ENCODE measurements around the gene PCDH15. TPM values are rescaled to one million over a fixed set of nuclear protein-coding genes. Genes with fewer than 3 reads are reported as not detected.

Gene PCDH15
- total RNA-seq, 2 experiments from 2014 or later: not detected

DNA sequence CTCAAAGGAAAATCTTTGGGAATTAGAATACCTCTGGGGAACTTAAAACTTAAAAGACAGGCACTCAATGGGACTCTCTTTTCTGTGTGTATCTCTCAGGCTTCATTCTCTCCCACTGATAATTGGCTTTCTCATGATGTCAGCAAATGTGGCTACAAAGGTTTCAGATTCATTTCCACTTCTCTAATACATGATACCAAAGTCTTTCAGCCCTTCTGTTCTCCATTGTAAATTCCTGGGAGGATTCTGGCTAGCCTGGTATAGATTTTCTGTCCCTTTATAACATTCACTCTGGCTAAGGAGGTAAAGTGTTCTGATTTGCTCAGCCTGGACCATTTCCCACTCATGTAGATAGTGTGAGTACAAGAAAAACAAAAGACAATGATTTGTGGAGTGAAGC is 606.2 kb downstream of the PCDH15 start:
- no peak for ATAC-seq
- H3K27me3 Mint-ChIP-seq: no peaks in the 10 kb centered on the region
- peaks cover 5% of the 10 kb centered on the region for H3K9me3 Mint-ChIP-seq (ENCODE audit: low read depth)
- H3K4me1 Mint-ChIP-seq: no peaks in the 10 kb centered on the region
- intact Hi-C loops (cut with DNase I, micrococcal nuclease): no loop called here
- POLR2A ChIA-PET: no interaction called here
- DNase-seq: no peak
- CTCF ChIA-PET: no interaction called here
- H3K36me3 Mint-ChIP-seq (ENCODE audit: low read depth): no peaks in the 10 kb centered on the region
- H3K4me3 Mint-ChIP-seq: no peak overlapping the region
- no peak overlapping the region for H3K27ac Mint-ChIP-seq

DNA sequence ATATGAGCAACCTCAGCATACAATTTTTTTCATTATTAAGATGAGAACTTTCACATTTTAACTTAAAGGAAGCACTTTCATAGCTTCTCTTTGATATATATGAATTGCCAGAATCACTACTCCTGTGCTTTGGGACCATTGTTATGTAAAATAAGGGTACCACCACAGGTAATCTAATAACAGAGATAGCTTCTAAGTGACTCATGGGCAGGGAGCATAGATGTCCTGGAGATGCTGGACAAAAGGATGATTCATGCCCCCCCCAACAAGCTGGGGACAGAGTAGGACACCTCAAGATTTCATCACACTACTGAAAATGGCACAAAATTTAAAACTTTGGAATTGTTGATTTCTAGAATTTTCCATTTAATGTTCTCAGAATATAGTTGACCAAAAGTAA is 641.1 kb downstream of the PCDH15 start:
- Mint-ChIP-seq H3K36me3 (ENCODE audit: low read depth) (no peaks in the 10 kb centered on the region), H3K4me3 (no peak overlapping the region), H3K9me3 (ENCODE audit: low read depth) (peaks cover 17% of the 10 kb centered on the region), H3K27me3 (no peaks in the 10 kb centered on the region), H3K27ac (no peak overlapping the region), H3K4me1 (no peaks in the 10 kb centered on the region)
- ChIA-PET POLR2A (no interaction called here), CTCF (no interaction called here)
- intact Hi-C loops (cut with DNase I, micrococcal nuclease): no loop called here
- no peak for ATAC-seq
- DNase-seq: no peak

GRCh38 chr10:54148508-54148907 is 652.5 kb downstream of the PCDH15 start:
- POLR2A ChIA-PET: no interaction called here
- no peaks in the 10 kb centered on the region for H3K36me3 Mint-ChIP-seq (ENCODE audit: low read depth)
- no peaks in the 10 kb centered on the region for H3K27me3 Mint-ChIP-seq
- H3K4me3 Mint-ChIP-seq: no peak overlapping the region
- H3K27ac Mint-ChIP-seq: no peak overlapping the region
- no peaks in the 10 kb centered on the region for H3K4me1 Mint-ChIP-seq
- DNase-seq (no peak), ATAC-seq (no peak)
- peaks cover 9% of the 10 kb centered on the region for H3K9me3 Mint-ChIP-seq (ENCODE audit: low read depth)
- intact Hi-C loops (cut with DNase I, micrococcal nuclease): no loop called here
- CTCF ChIA-PET: interaction anchor here (0.6 kb wide), 1 partner anchor 1405 kb away, joined by 3 read pairs; no protein-coding TSS in a partner anchor

- H3K4me3 Mint-ChIP-seq: no peak overlapping the region
- intact Hi-C loops (cut with DNase I, micrococcal nuclease): no loop called here
- ATAC-seq (no peak), DNase-seq (no peak)
- H3K27me3 Mint-ChIP-seq: no peaks in the 10 kb centered on the region
- no peaks in the 10 kb centered on the region for H3K36me3 Mint-ChIP-seq (ENCODE audit: low read depth)
- ChIA-PET CTCF (interaction anchor here (0.8 kb wide), 1 partner anchor 16 kb away, joined by 3 read pairs; no protein-coding TSS in a partner anchor), POLR2A (no interaction called here)
- H3K4me1 Mint-ChIP-seq: no peaks in the 10 kb centered on the region
- no peak overlapping the region for H3K27ac Mint-ChIP-seq
- H3K9me3 Mint-ChIP-seq (ENCODE audit: low read depth): peaks cover 19% of the 10 kb centered on the region
Observed at GRCh38 chr10:54139819-54140428, 661.1 kb downstream of the PCDH15 start.

- Mint-ChIP-seq H3K36me3 (ENCODE audit: low read depth) (no peaks in the 10 kb centered on the region), H3K27ac (no peak overlapping the region), H3K4me1 (no peaks in the 10 kb centered on the region), H3K27me3 (no peaks in the 10 kb centered on the region), H3K9me3 (ENCODE audit: low read depth) (peaks cover 16% of the 10 kb centered on the region), H3K4me3 (no peak overlapping the region)
- POLR2A ChIA-PET: no interaction called here
- intact Hi-C loops (cut with DNase I, micrococcal nuclease): no loop called here
- CTCF ChIA-PET: no interaction called here
- ATAC-seq (no peak), DNase-seq (no peak)
Observed at GRCh38 chr10:54137396-54137795, 663.6 kb downstream of the PCDH15 start.

DNA sequence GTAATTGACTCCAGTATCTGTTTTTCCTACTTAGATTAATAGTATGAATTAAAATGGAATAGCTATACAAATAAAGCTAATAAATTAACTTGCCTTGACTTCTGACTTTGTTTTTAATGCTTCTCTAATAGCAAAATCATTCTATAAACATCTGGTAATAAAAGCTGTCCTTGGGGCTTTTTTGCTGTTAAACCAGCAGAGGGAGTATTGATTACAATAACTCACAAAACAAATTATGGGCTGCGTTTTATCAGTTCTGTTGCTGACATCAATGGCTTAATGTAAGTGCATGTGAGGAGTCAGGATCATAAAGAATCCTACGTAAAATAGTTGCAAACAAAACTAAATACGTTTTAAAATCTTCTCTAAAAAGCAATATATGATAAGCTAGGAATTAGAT is 667.8 kb downstream of the PCDH15 start:
- intact Hi-C loops (cut with DNase I, micrococcal nuclease): no loop called here
- no peak for DNase-seq
- peaks cover 10% of the 10 kb centered on the region for H3K9me3 Mint-ChIP-seq (ENCODE audit: low read depth)
- no peak overlapping the region for H3K4me3 Mint-ChIP-seq
- ChIA-PET CTCF (no interaction called here), POLR2A (no interaction called here)
- no peaks in the 10 kb centered on the region for H3K27me3 Mint-ChIP-seq
- H3K36me3 Mint-ChIP-seq (ENCODE audit: low read depth): no peaks in the 10 kb centered on the region
- no peak for ATAC-seq
- H3K27ac Mint-ChIP-seq: no peak overlapping the region
- H3K4me1 Mint-ChIP-seq: no peaks in the 10 kb centered on the region

- CTCF ChIA-PET: no interaction called here
- no peaks in the 10 kb centered on the region for H3K27me3 Mint-ChIP-seq
- no peak overlapping the region for H3K27ac Mint-ChIP-seq
- no peak for DNase-seq
- H3K9me3 Mint-ChIP-seq (ENCODE audit: low read depth): peaks cover 6% of the 10 kb centered on the region
- no peaks in the 10 kb centered on the region for H3K36me3 Mint-ChIP-seq (ENCODE audit: low read depth)
- H3K4me3 Mint-ChIP-seq: no peak overlapping the region
- intact Hi-C loops (cut with DNase I, micrococcal nuclease): no loop called here
- POLR2A ChIA-PET: no interaction called here
- no peak for ATAC-seq
- no peaks in the 10 kb centered on the region for H3K4me1 Mint-ChIP-seq
Observed at GRCh38 chr10:54131833-54132232, 669.2 kb downstream of the PCDH15 start.

GRCh38 chr10:54130394-54130793 is 670.6 kb downstream of the PCDH15 start:
- H3K27ac Mint-ChIP-seq: no peak overlapping the region
- peaks cover 4% of the 10 kb centered on the region for H3K9me3 Mint-ChIP-seq (ENCODE audit: low read depth)
- ChIA-PET CTCF (no interaction called here), POLR2A (no interaction called here)
- H3K4me1 Mint-ChIP-seq: no peaks in the 10 kb centered on the region
- ATAC-seq (no peak), DNase-seq (no peak)
- intact Hi-C loops (cut with DNase I, micrococcal nuclease): no loop called here
- no peak overlapping the region for H3K4me3 Mint-ChIP-seq
- no peaks in the 10 kb centered on the region for H3K36me3 Mint-ChIP-seq (ENCODE audit: low read depth)
- H3K27me3 Mint-ChIP-seq: no peaks in the 10 kb centered on the region

DNA sequence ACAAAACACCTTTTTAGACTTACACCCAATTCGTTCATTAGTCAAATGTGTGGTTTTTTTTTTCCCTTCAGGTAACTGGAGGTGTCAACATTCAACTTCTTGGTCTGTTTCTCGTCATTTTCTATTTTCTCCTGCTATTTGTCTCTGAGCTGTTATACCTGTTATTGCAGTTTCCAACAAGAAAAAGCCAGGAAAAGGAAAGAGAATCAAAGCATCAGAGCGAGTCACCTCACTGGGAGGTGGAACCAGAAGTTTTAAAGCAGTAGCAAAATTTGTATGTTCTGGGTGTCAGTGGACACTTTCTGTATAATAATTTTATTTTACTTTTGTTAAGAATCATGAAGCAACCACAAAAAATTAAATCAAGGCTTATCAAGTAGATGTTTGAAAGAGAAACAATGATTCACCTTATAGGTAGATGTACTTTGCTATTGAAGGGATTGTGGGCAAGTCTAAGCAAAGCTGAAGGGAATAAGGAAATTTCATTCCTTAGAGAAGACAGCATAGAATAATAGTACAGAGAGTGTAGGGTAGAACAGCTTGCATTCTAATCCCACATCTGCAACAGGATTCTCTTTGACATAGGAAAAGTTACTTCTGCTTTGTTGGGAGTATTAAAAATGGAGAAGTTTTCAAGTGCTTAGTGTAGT is 675.8 kb downstream of the PCDH15 start:
- Mint-ChIP-seq H3K4me3 (no peak overlapping the region), H3K9me3 (ENCODE audit: low read depth) (peaks cover 9% of the 10 kb centered on the region), H3K4me1 (no peaks in the 10 kb centered on the region), H3K27ac (no peak overlapping the region), H3K36me3 (ENCODE audit: low read depth) (no peaks in the 10 kb centered on the region), H3K27me3 (no peaks in the 10 kb centered on the region)
- no peak for DNase-seq
- intact Hi-C loops (cut with DNase I, micrococcal nuclease): no loop called here
- ATAC-seq: no peak
- POLR2A ChIA-PET: no interaction called here
- CTCF ChIA-PET: no interaction called here

DNA sequence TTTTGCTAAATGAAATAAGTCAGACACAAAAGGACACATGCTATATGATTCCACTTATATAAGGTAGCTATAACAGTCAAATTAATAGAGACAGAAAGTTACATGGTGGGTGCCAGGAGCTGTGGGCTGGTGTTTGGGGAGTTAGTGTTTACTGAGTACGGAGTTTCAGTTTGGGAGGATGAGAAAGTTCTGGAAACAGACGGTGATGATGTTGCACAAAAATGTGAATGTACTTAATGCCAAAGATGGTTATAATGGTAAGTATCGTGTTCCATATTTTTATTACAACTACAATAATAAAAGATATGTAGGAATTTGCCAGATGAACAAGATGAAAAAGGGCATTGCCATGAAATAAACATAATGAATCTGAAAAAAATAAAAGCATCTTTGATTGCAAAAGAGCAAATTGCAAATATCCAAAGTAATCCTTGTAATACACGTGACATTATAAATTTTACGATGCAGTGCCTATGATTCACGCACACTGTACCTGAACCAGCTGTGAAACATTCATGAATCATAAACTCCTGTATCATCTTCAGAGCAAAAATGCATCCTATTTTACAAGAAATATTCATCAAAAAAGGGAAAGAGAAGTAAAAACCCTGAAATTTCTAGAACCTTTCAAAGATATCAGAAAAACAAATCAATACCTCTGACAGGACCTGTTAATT is 676.7 kb downstream of the PCDH15 start:
- DNase-seq (no peak), ATAC-seq (no peak)
- Mint-ChIP-seq H3K27ac (no peak overlapping the region), H3K36me3 (ENCODE audit: low read depth) (no peaks in the 10 kb centered on the region), H3K4me1 (no peaks in the 10 kb centered on the region), H3K4me3 (no peak overlapping the region), H3K27me3 (no peaks in the 10 kb centered on the region), H3K9me3 (ENCODE audit: low read depth) (peaks cover 9% of the 10 kb centered on the region)
- ChIA-PET POLR2A (no interaction called here), CTCF (no interaction called here)
- intact Hi-C loops (cut with DNase I, micrococcal nuclease): no loop called here

DNA sequence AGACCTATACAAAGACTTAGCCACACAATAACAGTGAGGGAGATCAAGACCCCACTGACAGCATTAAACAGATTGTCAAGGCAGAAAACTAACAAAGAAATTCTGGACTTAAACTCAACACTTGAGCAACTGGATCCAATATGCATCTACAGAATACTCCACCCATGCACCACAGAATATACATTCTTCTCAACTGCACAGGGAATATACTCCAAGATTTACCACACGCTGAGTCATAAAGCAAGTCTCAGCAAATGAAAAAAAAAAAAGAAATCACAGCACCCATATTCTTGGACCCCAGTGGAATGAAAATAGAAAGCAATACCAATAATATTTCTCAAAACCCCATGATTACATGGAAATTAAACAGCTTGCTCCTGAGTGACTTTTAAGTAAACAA is 680.2 kb downstream of the PCDH15 start:
- H3K36me3 Mint-ChIP-seq (ENCODE audit: low read depth): no peaks in the 10 kb centered on the region
- no peaks in the 10 kb centered on the region for H3K4me1 Mint-ChIP-seq
- intact Hi-C loops (cut with DNase I, micrococcal nuclease): no loop called here
- ChIA-PET POLR2A (no interaction called here), CTCF (no interaction called here)
- H3K4me3 Mint-ChIP-seq: no peak overlapping the region
- no peak for DNase-seq
- ATAC-seq: no peak
- no peak overlapping the region for H3K27ac Mint-ChIP-seq
- no peaks in the 10 kb centered on the region for H3K27me3 Mint-ChIP-seq
- peaks cover 15% of the 10 kb centered on the region for H3K9me3 Mint-ChIP-seq (ENCODE audit: low read depth)

- Mint-ChIP-seq H3K27ac (no peak overlapping the region), H3K9me3 (ENCODE audit: low read depth) (peaks cover 3% of the 10 kb centered on the region), H3K4me1 (no peaks in the 10 kb centered on the region), H3K36me3 (ENCODE audit: low read depth) (no peaks in the 10 kb centered on the region), H3K27me3 (no peaks in the 10 kb centered on the region), H3K4me3 (no peak overlapping the region)
- ChIA-PET CTCF (no interaction called here), POLR2A (no interaction called here)
- DNase-seq (no peak), ATAC-seq (no peak)
- intact Hi-C loops (cut with DNase I, micrococcal nuclease): no loop called here
Observed at GRCh38 chr10:54108961-54109360, 692.1 kb downstream of the PCDH15 start.

Data from activated CD4-positive, alpha-beta T cell treated with anti-CD3 and anti-CD28 coated beads for 36 hours (primary cell).